Renal cortical epithelial cell (primary cell): ENCODE results near the gene NCLN. TPM values are rescaled to one million over a fixed set of nuclear protein-coding genes. Genes with fewer than 3 reads are reported as not detected.

Source experiments
- DNase-seq: peaks from one replicate; pipeline ENCODE4 v3.0.0-alpha.2; 2011; ENCODE audit warnings: low read depth
- total RNA-seq: library from RNA; depleted of rRNA; stranded (reverse); fragments of >200 nt; gene quantifications from 2 replicates; pipeline ENCODE4 v1.2.3, GENCODE V29; 2014

NCLN gene, protein sequence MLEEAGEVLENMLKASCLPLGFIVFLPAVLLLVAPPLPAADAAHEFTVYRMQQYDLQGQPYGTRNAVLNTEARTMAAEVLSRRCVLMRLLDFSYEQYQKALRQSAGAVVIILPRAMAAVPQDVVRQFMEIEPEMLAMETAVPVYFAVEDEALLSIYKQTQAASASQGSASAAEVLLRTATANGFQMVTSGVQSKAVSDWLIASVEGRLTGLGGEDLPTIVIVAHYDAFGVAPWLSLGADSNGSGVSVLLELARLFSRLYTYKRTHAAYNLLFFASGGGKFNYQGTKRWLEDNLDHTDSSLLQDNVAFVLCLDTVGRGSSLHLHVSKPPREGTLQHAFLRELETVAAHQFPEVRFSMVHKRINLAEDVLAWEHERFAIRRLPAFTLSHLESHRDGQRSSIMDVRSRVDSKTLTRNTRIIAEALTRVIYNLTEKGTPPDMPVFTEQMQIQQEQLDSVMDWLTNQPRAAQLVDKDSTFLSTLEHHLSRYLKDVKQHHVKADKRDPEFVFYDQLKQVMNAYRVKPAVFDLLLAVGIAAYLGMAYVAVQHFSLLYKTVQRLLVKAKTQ
- total RNA-seq: 39.4 and 72.6 TPM in 2 replicates

DNA sequence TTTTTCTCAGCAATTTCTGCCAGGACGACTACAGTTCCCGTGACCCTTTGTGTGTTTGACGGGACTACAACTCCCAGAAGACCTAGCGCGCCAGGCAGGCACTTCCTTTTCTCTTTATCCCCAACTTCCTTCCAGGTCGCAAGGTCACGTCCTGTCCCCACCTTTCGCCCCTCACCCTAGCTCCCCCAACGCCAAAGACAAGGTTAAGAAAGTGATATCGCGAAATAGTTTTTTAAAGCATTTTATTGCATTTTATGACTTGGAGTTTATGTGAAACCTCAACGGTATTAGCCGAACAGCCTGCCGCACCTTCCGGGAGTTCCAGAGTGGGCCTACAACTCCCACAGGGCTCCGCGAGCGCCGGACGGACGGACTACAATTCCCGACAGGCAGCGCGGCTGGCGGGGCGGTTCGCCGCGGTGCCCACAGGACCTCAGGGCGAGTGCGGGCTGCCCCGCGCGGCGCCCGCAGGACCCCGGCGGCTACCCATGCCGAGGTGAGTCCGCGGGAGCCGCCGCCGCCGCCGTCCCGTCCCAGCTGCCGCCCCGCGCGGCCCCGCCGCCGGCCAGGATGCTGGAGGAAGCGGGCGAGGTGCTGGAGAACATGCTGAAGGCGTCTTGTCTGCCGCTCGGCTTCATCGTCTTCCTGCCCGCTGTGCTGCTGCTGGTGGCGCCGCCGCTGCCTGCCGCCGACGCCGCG lies at the start of gene NCLN:
Gene NCLN (plus strand): TSS at position 470 of the 699 bp plus-strand sequence. CDS start 101 bp downstream, at position 571.
- peak; percentile 89 for DNase-seq

- DNase-seq: no peak
Measured at GRCh38 chr19:3135961-3136683, 49.6 kb upstream of the NCLN start, which contains the start of gene GNA15. TSS of gene GNA15 (plus strand) at chr19:3136033. CDS start at chr19:3136451, 418 bp downstream.

DNA sequence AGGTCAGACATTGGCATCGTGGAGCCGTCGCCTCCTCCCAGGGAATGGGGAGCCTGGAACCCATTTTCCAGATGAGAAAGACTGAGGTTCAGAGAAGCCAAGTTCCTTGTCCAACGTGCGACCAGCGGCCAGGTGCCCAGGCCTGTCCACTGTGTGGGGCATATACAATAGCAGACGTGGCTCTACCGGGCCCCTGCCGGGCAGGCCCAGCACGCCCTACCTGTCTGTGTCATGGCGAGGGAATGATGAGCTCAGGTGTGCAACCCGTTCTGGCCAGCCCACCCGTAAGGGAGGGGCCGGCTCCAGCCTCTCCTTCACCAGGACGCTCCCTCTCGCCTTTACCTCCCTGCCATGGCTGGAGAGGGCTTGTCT lies 49.1 kb upstream of the NCLN start:
- no peak for DNase-seq

DNA sequence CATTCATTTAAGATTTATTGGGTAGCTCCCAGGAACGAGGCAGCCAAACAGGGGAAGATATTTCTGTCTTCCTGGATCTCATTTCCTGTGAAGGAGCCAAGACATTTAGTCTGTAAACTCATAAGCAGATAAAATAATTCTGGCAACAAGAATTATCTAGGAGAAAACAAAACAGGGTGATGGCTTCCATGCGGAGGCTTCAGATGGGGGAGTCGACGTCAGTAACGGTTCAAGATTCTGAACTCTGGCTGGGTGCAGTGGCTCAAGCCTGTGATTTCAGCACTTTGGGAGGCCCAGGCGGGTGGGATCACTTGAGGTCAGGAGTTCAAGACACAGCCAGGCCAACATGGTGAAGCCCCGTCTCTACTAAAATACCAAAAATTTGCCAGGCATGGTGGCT lies 48.6 kb upstream of the NCLN start:
- DNase-seq: no peak

DNA sequence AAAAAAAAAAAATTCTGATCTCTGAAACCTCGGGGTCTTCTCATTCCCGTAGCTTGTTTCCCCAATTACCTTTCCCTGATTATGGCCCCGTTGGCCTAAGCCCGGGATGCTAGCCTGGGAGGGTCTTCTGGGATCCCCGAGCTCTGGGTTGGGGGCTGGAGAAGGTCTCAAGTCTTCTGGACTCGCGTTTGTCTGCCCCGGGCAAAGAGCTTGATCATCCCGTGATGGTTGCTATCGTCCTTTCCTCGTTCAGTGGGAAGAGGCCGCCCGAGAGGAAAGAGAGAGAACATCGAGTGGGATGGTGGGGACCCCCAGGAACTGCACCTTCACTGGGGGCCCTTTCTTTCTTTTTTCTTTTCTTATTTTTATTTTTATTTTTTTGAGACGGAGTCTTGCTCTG lies 47.5 kb upstream of the NCLN start:
- DNase-seq: no peak

- DNase-seq: no peak
Measured at GRCh38 chr19:3140667-3141038, 45.1 kb upstream of the NCLN start.

GRCh38 chr19:3142292-3142670 lies 43.4 kb upstream of the NCLN start:
- DNase-seq: no peak

- DNase-seq: no peak
Measured at GRCh38 chr19:3142781-3143337, 42.9 kb upstream of the NCLN start.

DNA sequence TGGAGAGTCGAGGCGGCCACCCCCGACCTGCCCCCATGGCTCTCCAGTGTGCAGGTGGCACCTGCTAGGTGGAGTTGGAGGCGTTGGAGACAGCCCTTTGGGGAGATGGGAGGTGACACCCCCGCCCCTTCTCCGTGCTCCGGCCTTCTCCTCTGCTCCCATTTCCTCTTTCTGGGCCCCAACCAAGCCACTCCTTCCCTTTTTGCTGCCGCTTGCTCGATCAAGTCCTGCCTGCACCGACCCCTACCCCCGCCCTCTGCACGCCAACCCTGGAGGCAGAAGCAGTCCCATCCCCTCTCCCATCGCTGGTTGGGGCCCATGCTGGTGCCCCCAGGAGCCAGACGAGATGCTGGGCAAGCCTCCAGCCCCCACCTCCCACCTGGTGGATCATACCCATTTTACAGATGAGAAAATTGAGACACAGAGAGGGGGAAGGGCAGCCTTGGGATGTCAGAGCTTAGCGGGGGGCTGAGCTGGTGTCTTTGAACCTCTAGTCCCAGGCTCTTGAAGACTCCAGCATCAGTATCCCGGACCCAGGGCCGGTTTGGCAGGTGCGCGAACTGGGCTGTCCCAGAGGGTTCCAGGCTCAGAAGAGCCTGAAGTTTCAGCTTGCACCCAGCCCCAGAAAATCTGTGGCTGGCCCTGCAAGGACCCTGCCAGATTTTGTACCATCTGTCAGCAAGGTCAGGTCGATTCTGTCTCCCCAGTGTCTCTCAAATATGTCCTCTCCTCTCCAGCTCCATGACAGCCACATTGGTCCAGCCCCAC lies 39.6 kb upstream of the NCLN start:
- DNase-seq: no peak

- no peak for DNase-seq
Measured at GRCh38 chr19:3146677-3147100, 39.0 kb upstream of the NCLN start.

DNA sequence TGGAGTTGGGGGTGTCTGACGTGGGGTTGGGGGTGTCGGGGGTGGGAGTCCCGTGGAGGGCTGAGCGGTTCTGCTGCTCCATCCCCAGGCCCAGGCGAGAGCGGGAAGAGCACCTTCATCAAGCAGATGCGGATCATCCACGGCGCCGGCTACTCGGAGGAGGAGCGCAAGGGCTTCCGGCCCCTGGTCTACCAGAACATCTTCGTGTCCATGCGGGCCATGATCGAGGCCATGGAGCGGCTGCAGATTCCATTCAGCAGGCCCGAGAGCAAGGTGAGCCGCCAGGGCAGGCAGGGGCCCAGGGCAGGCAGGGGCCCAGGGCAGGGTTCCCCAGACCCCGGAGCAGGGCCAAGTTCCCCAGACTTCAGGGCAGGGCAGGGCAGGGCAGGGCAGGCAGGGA lies 37.2 kb upstream of the NCLN start:
- DNase-seq: no peak

GRCh38 chr19:3149089-3149488 lies 36.6 kb upstream of the NCLN start:
- no peak for DNase-seq

GRCh38 chr19:3149526-3150505 lies 35.9 kb upstream of the NCLN start:
- DNase-seq: no peak

DNA sequence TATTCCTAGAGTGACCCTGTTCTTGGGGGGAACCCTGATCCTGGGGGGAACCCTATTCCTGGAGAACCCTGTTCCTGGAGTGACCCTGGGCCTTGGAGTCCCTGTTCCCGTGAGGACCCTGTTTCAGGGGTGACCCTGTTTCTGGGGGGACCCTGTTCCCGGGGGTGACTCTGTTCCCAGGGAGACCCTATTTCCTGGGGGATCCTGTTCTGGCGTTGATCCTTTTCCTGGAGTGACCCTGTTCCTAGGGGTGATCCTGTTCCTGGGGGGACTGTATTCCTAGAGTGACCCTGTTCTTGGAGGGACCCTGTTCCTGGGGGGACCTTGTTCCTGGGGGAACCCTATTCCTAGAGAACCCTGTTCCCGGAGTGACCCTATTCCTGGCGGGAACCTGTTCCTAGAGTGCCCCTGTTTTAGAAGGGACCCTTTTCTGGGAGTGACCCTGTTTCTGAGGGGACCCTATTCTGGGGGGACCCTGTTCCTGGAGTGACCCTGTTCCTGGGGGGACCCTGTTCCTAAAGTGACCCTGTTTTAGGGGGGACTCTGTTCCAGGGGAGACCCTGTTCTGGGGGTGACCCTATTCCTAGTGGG lies 34.9 kb upstream of the NCLN start:
- no peak for DNase-seq

- no peak for DNase-seq
Measured at GRCh38 chr19:3151563-3152418, 33.9 kb upstream of the NCLN start.

GRCh38 chr19:3152419-3152780 lies 33.3 kb upstream of the NCLN start:
- no peak for DNase-seq

DNA sequence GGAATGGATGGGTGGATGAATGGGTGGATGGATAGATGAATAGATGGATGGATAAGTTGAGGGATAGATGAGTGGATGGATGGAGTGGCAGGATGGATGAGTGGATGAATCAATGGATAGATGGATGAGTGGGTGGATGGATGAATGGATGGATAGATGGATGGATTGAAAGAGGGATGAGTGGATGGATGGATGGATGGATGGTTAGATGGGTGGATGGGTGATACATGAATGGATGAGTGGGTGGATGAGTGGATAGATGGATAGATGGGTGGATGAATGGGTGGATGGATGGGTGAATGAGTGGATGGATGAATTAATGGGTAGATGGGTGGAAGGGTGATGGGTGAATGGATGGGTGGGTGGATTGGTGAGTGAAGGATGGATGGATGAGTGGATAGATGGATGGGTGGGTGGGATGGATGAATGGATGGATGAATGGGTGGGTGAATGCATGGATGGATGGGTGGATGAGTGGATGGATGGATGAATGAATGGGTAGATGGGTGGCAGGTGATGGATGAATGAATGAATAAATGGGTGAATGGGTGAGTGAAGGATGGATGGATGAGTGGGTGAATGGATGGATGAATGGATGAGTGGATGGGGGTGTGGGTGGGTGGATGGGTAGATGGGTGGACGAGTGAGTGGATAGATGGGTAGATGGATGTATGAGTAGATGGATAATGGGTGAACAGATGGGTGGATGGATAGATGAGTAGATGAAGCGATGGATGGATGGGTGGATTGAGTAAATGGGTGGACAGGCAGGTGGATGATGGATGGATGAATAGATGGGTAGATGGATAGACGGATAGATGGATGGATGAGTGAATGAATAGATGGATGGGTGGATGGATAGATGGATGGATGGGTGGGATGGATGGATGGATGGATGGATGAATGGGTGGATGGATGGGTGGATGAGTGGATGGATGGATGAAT lies 32.2 kb upstream of the NCLN start:
- DNase-seq: no peak
